HG02642 (cell line): ENCODE results near the gene KIAA1191.
"Not testable (repeated sequence)": the region's sequence is repeated elsewhere in the genome, so short reads cannot be mapped to it uniquely, and the experiment has no call there.

Experiments used
- ATAC-seq: cut with Tn5 transposase; IDR thresholded peaks from one replicate; pipeline ENCODE4 v1.9.1; 2021; ENCODE audit warnings: mild to moderate bottlenecking; ENCODE audit not compliant: unreplicated experiment, poor library complexity

Gene KIAA1191

GRCh38 chr5:176320577-176320976, 41.0 kb downstream of the KIAA1191 start:
- no peak for ATAC-seq

GRCh38 chr5:176319827-176320554, 41.6 kb downstream of the KIAA1191 start:
- ATAC-seq = no peak

DNA sequence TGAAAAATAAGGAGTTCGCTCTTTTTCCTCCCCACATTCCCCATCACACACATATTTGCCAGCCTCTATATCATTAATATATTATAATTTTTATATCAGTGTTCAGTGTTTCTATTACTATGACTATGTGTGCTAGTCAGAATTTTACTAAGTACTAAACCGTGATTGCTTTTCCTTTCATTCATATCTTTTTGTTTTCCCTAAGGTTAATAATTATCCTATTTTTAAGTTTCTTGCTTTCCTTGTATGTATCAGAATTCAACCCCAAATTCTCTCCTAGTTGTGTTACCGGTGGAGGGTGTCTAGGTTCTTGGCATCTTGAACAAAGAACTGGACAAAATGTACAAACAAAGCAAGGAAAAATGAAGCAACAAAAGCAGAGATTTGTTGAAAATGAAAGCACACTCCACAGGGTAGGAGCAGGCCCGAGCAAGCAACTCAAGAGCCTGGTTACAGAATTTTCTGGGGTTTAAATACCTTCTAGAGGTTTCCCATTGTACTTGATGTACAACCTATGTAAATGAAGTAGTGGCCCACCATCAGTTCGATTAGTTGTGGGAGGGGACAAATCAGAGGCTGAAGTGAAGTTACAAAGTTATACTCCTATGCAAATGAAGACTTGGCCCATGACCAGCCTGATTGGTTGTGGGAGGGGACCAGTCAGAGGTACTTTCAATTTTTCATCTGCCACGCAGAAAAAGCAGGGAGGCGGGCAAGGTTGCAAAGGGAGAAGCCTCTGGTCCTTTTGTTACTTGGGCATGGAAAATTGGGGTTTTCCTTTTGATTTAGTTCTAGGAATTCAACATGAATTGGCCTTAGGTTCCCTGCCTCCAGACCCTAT, 43.8 kb downstream of the KIAA1191 start:
- no peak for ATAC-seq

GRCh38 chr5:176305356-176305755, 56.2 kb downstream of the KIAA1191 start:
- not testable (repeated sequence) for ATAC-seq
